H1 (cell line): ENCODE data around the gene CNIH3. TPM values are rescaled to one million over a fixed set of nuclear protein-coding genes. Genes with fewer than 3 reads are reported as not detected.

Experiments
- CTCF ChIA-PET: fragments of 300-600 bp; sonication (Branson Sonifier 250); formaldehyde crosslinking; loops from one replicate; lab custom pipeline; 2021; ENCODE audit not compliant: partially characterized antibody; lab: Charles Lee
- POLR2A ChIA-PET: fragments of 300-600 bp; sonication (Branson Sonifier 250); formaldehyde crosslinking; loops from one replicate; lab custom pipeline; 2021; ENCODE audit warnings: inconsistent platforms; ENCODE audit not compliant: partially characterized antibody; lab: Charles Lee
- DNase-seq, 2 experiments: peaks; one replicate each; pipeline versions ENCODE4 v3.0.0 to v3.0.0-alpha.2; 2010 to 2022; ENCODE audit warnings: low spot score in 2 of 2, low read depth in 1 of 2, mixed read lengths in 1 of 2
- FAIRE-seq: peaks from 2 replicates; lab custom pipeline; 2011; peaks lifted over from hg19 to GRCh38; lab: Jason Lieb, UNC
- H2AFZ ChIP-seq: 2 replicates; pipeline ENCODE4 v1.8.1; 2012; ENCODE audit warnings: low read length, inconsistent platforms
- H2AK5ac ChIP-seq: 2 replicates; pipeline ENCODE4 v1.6.1; 2013; ENCODE audit warnings: low read depth, low read length
- H2BK120ac ChIP-seq: replicated peaks from 2 replicates; pipeline ENCODE3; 2013; ENCODE audit warnings: low read depth, low read length, inconsistent platforms
- H2BK12ac ChIP-seq: 2 replicates; pipeline ENCODE4 v1.6.1; 2013; ENCODE audit warnings: low read depth, low read length
- H2BK15ac ChIP-seq: 2 replicates; pipeline ENCODE4 v1.6.1; 2013; ENCODE audit warnings: low read length
- H2BK20ac ChIP-seq: 2 replicates; pipeline ENCODE4 v1.6.1; 2013; ENCODE audit warnings: low read length
- H2BK5ac ChIP-seq: 2 replicates; pipeline ENCODE4 v1.6.1; 2013; ENCODE audit warnings: low read depth, low read length
- H3K14ac ChIP-seq: 2 replicates; pipeline ENCODE4 v1.6.1; 2013; ENCODE audit warnings: inconsistent platforms; ENCODE audit not compliant: insufficient read length
- H3K18ac ChIP-seq: 2 replicates; pipeline ENCODE4 v1.6.1; 2013; ENCODE audit warnings: low read length; ENCODE audit errors: extremely low read depth
- H3K23ac ChIP-seq: 2 replicates; pipeline ENCODE4 v1.6.1; 2013; ENCODE audit warnings: inconsistent platforms; ENCODE audit not compliant: insufficient read length
- H3K23me2 ChIP-seq: 2 replicates; pipeline ENCODE4 v1.6.1; 2013; ENCODE audit warnings: low read depth, low read length
- H3K27ac ChIP-seq: 2 replicates; pipeline ENCODE4 v1.6.1; 2011; ENCODE audit warnings: low read depth, low read length, inconsistent platforms
- H3K27me3 ChIP-seq, 4 experiments: replicated peaks in 1 of 4; 1 replicate in 1 of 4; 2 replicates in 3 of 4; pipeline versions ENCODE4 v1.6.1 to v1.8.1; 2011 to 2013; ENCODE audit warnings: low read length in 3 of 4, mild to moderate bottlenecking in 3 of 4, inconsistent platforms in 2 of 4, mixed read lengths in 2 of 4, moderate library complexity in 1 of 4; ENCODE audit not compliant: control insufficient read depth in 3 of 4, insufficient read depth in 3 of 4; ENCODE audit errors: extremely low read depth in 1 of 4
- H3K36me3 ChIP-seq, 4 experiments: 2 replicates each; pipeline versions ENCODE4 v1.6.1 to v1.8.1; 2011 to 2013; ENCODE audit warnings: mild to moderate bottlenecking in 4 of 4, low read length in 3 of 4, moderate library complexity in 2 of 4, control low read depth in 1 of 4, inconsistent platforms in 1 of 4; ENCODE audit not compliant: insufficient read depth in 4 of 4, control insufficient read depth in 2 of 4
- H3K4ac ChIP-seq: replicated peaks from 2 replicates; pipeline ENCODE3; 2013; ENCODE audit warnings: low read length, low read depth, mixed read lengths, inconsistent platforms; ENCODE audit not compliant: insufficient read length
- H3K4me1 ChIP-seq, 4 experiments: replicated peaks in 1 of 4; 1 replicate in 1 of 4; 2 replicates in 3 of 4; pipeline versions ENCODE4 v1.6.1 to v1.8.1; 2011 to 2013; ENCODE audit warnings: low read length in 3 of 4, inconsistent platforms in 2 of 4, mixed read lengths in 1 of 4; ENCODE audit not compliant: insufficient read depth in 4 of 4, control insufficient read depth in 3 of 4
- H3K4me2 ChIP-seq, 2 experiments: 2 replicates each; pipeline versions ENCODE4 v1.6.1 to v1.8.1; 2011 to 2013; ENCODE audit warnings: low read depth in 2 of 2, low read length in 2 of 2, control low read depth in 1 of 2, inconsistent platforms in 1 of 2, mild to moderate bottlenecking in 1 of 2; ENCODE audit not compliant: insufficient read depth in 1 of 2
- H3K4me3 ChIP-seq, 4 experiments: fragments of 200-600, 300-600 bp in 1 of 4; sonication (generic), shearing (Covaris generic), sonication (Bioruptor Twin) in 1 of 4; 2 replicates each; pipeline versions ENCODE4 v1.5.1 to v1.8.1; 2011 to 2016; ENCODE audit warnings: low read length in 4 of 4, low read depth in 3 of 4, control low read depth in 2 of 4, inconsistent platforms in 2 of 4, mild to moderate bottlenecking in 2 of 4, mixed read lengths in 1 of 4, moderate library complexity in 1 of 4; ENCODE audit not compliant: insufficient read depth in 2 of 4; ENCODE audit errors: extremely low read depth in 1 of 4
- H3K56ac ChIP-seq: replicated peaks from 2 replicates; pipeline ENCODE3; 2013; ENCODE audit warnings: low read depth, mild to moderate bottlenecking, mixed read lengths, low read length, inconsistent platforms; ENCODE audit not compliant: insufficient read length
- H3K79me1 ChIP-seq: 2 replicates; pipeline ENCODE4 v1.6.1; 2013; ENCODE audit warnings: low read depth, low read length, control low read depth
- H3K79me2 ChIP-seq, 2 experiments: 2 replicates each; pipeline versions ENCODE4 v1.6.1 to v1.8.1; 2012 to 2013; ENCODE audit warnings: low read length in 2 of 2, mild to moderate bottlenecking in 2 of 2, inconsistent platforms in 1 of 2; ENCODE audit not compliant: insufficient read depth in 2 of 2, control insufficient read depth in 1 of 2
- H3K9ac ChIP-seq, 4 experiments: replicated peaks in 1 of 4; 1 replicate in 1 of 4; 2 replicates in 3 of 4; pipeline versions ENCODE4 v1.6.1 to v1.8.1; 2011 to 2013; ENCODE audit warnings: low read depth in 3 of 4, low read length in 3 of 4, control low read depth in 2 of 4, mild to moderate bottlenecking in 2 of 4, moderate library complexity in 2 of 4, inconsistent platforms in 1 of 4; ENCODE audit errors: extremely low read depth in 1 of 4
- H3K9me3 ChIP-seq, 2 experiments: 2 replicates each; pipeline versions ENCODE4 v1.6.1 to v1.8.1; 2012 to 2013; ENCODE audit warnings: mild to moderate bottlenecking in 2 of 2, moderate library complexity in 2 of 2, control low read depth in 1 of 2, inconsistent platforms in 1 of 2, low read depth in 1 of 2, low read length in 1 of 2, mixed read lengths in 1 of 2; ENCODE audit not compliant: insufficient read depth in 2 of 2
- H4K20me1 ChIP-seq, 2 experiments: replicated peaks in 1 of 2; 2 replicates each; pipeline versions ENCODE3 to v1.8.1; 2011 to 2013; ENCODE audit warnings: inconsistent platforms in 2 of 2, low read length in 2 of 2, mild to moderate bottlenecking in 1 of 2; ENCODE audit not compliant: insufficient read depth in 2 of 2, control insufficient read depth in 1 of 2
- H4K5ac ChIP-seq: 2 replicates; pipeline ENCODE4 v1.6.1; 2013; ENCODE audit warnings: low read length, low read depth, mixed read lengths, inconsistent platforms; ENCODE audit not compliant: insufficient read length
- H4K8ac ChIP-seq: 2 replicates; pipeline ENCODE4 v1.8.0; 2013; ENCODE audit warnings: mild to moderate bottlenecking, moderate library complexity, low read length, inconsistent platforms; ENCODE audit not compliant: insufficient read depth; ENCODE audit errors: extremely low read depth
- H4K91ac ChIP-seq: replicated peaks from 2 replicates; pipeline ENCODE3; 2013; ENCODE audit warnings: low read length, mixed read lengths, inconsistent platforms; ENCODE audit not compliant: insufficient read length
- ATF2 ChIP-seq: IDR thresholded peaks from 2 replicates; pipeline ENCODE4 v1.6.1; 2012; ENCODE audit warnings: low read length, inconsistent platforms
- BCL11A ChIP-seq, 2 experiments: IDR thresholded peaks; one replicate each; pipeline ENCODE4 v1.6.1; 2011; ENCODE audit warnings: low read depth in 2 of 2, low read length in 2 of 2, mild to moderate bottlenecking in 2 of 2
- JUN ChIP-seq: IDR thresholded peaks from 2 replicates; pipeline ENCODE4 v1.6.1; 2011; ENCODE audit warnings: low read depth, mild to moderate bottlenecking, improper control_type of control experiment, low read length
- KDM4A ChIP-seq: IDR thresholded peaks from one replicate; pipeline ENCODE4 v1.7.1; 2012; ENCODE audit warnings: low read depth, mild to moderate bottlenecking, moderate library complexity, low read length, inconsistent platforms; ENCODE audit not compliant: severe bottlenecking
- NANOG ChIP-seq: IDR thresholded peaks from 2 replicates; pipeline ENCODE4 v1.6.1; 2011; ENCODE audit warnings: low read length, low read depth, mild to moderate bottlenecking, inconsistent platforms; ENCODE audit not compliant: insufficient read depth, poor library complexity, severe bottlenecking
- NRF1 ChIP-seq: IDR thresholded peaks from 2 replicates; pipeline ENCODE4 v1.6.1; 2011; ENCODE audit warnings: mild to moderate bottlenecking, low read depth, low read length, improper control_type of control experiment
- POLR2A ChIP-seq, 2 experiments: IDR thresholded peaks; 1 replicate in 1 of 2; 2 replicates in 1 of 2; pipeline ENCODE4 v1.6.1; 2011; ENCODE audit warnings: low read depth in 2 of 2, low read length in 2 of 2, mild to moderate bottlenecking in 2 of 2; ENCODE audit errors: control extremely low read depth in 1 of 2
- RNF2 ChIP-seq: fragments of 200-900, 300-1000 bp; sonication (generic); IDR thresholded peaks from 2 replicates; pipeline ENCODE4 v1.7.1; 2016; ENCODE audit warnings: borderline replicate concordance, low read depth, mild to moderate bottlenecking, antibody characterized with exemption, low read length; ENCODE audit not compliant: poor library complexity, severe bottlenecking; ENCODE audit errors: missing control alignments
- RXRA ChIP-seq: IDR thresholded peaks from 2 replicates; pipeline ENCODE4 v1.6.1; 2011; ENCODE audit warnings: low read depth, mild to moderate bottlenecking, low read length, moderate library complexity; ENCODE audit not compliant: insufficient read depth
- SUZ12 ChIP-seq: fragments of 200-600 bp; sonication (generic); IDR thresholded peaks from 2 replicates; pipeline ENCODE4 v1.6.1; 2012; ENCODE audit warnings: mild to moderate bottlenecking, inconsistent platforms, low read length, moderate library complexity, mixed read lengths
- TBP ChIP-seq: IDR thresholded peaks from 2 replicates; pipeline ENCODE4 v1.6.1; 2011; ENCODE audit warnings: low read depth, low read length, improper control_type of control experiment
- YY1 ChIP-seq: IDR thresholded peaks from 2 replicates; pipeline ENCODE4 v1.6.1; 2011; ENCODE audit warnings: low read depth, mild to moderate bottlenecking, low read length
- WGBS, 2 experiments: shearing (Covaris generic) in 1 of 2; methylation state at CpG; one replicate each; pipeline versions ENCODE4 v1.1.6 to v1.1.7; 2013 to 2015; ENCODE audit warnings: low lambda C conversion rate in 2 of 2, mixed read lengths in 2 of 2, inconsistent platforms in 1 of 2, low coverage in 1 of 2, missing lambda C conversion rate in 1 of 2; ENCODE audit not compliant: insufficient replicate concordance in 2 of 2, insufficient coverage in 1 of 2, insufficient read length in 1 of 2; ENCODE audit errors: extremely low coverage in 1 of 2, missing lambda C conversion rate in 1 of 2; 5-methylcytosine and 5-hydroxymethylcytosine counted together
- polyA plus RNA-seq, 7 experiments: library from polyadenylated mRNA; depleted of rRNA in 3 of 7; stranded (reverse) in 5 of 7; unstranded in 2 of 7; fragments of >200 nt in 5 of 7; fragments of 200-250 nt in 2 of 7; gene quantifications; 1 replicate in 5 of 7; 2 replicates in 1 of 7; 4 replicates in 1 of 7; pipeline versions ENCODE4 v1.2.1 to v1.2.3, GENCODE V29; 2011 to 2013; ENCODE audit warnings: missing spikeins in 2 of 7, mixed read lengths in 2 of 7
- total RNA-seq: library from RNA; stranded (reverse); fragmentation: NEBNext Ultra II Directional; extraction: Animal tissue kit (Norgen Biotek cat#: 25700); gene quantifications from 2 replicates; pipeline ENCODE4 v1.2.1, GENCODE V29; 2021

CNIH3 gene
- total and polyA plus RNA-seq, 2 of the 8 experiments (the other 6 are each of a cell fraction or from before 2014, with no cell fraction given), result 3.7 to 5.6 TPM

- Histone ChIP-seq H3K9me3 (no peaks in the 10 kb centered on the region), H3K4ac (no peak overlapping the region), H4K91ac (no peak overlapping the region), H2AK5ac (no peak overlapping the region), H3K4me3 (no peak overlapping the region), H4K5ac (no peak overlapping the region), H3K27me3 (no peaks in the 10 kb centered on the region), H2BK5ac (no peak overlapping the region), H4K20me1 (no peaks in the 10 kb centered on the region), H3K36me3 (no peaks in the 10 kb centered on the region), H3K79me2 (no peaks in the 10 kb centered on the region), H3K56ac (no peak overlapping the region), H3K9ac (no peak overlapping the region), H3K23ac (no peak overlapping the region), H3K14ac (no peak overlapping the region), H3K79me1 (no peaks in the 10 kb centered on the region), H2BK15ac (no peak overlapping the region), H3K23me2 (no peaks in the 10 kb centered on the region), H3K4me1 (0 out of 7 replicates have a peak, but pooled peaks cover 0 to 3% (median 0%) of the 10 kb centered on the region in 4 experiments), H2BK12ac (no peak overlapping the region), H2BK20ac (no peak overlapping the region), H3K18ac (no peak overlapping the region), H3K4me2 (no peak overlapping the region), H2AFZ (no peak overlapping the region), H3K27ac (no peak overlapping the region), H4K8ac (no peak overlapping the region), H2BK120ac (no peak overlapping the region)
- ChIA-PET POLR2A (no interaction called here), CTCF (interaction anchor here (0.6 to 1.6 kb wide), 4 partner anchors 8 to 208 kb away, joined by 3 to 6 read pairs (median 3); no protein-coding TSS in a partner anchor)
- FAIRE-seq (no peak), DNase-seq (no peak)
- 96% methylated on average over 7 of the region's 7 CpGs; no CpG with 5 or more reads in 1 of the 2 experiments for WGBS, 2 experiments
- TF ChIP-seq NANOG (no peak), JUN (no peak), ATF2 (no peak), KDM4A (no peak), TBP (no peak), BCL11A (IDR thresholded peaks at IDR 0.05; ENCODE audit: low read depth in 2 of 2, low read length in 2 of 2) (no peak), SUZ12 (no peak), RXRA (no peak), RNF2 (no peak), YY1 (no peak), NRF1 (no peak), POLR2A (IDR thresholded peaks at IDR 0.05; ENCODE audit: control extremely low read depth in 1 of 2, low read depth in 2 of 2, low read length in 2 of 2) (no peak)
Observed at GRCh38 chr1:224721000-224721399, 104.9 kb downstream of the CNIH3 start.
